Transverse colon (tissue), 3 donors: ENCODE results near the gene GPC2.

Experiments
- CTCF ChIP-seq, 5 experiments: fragments of 200-600 bp in 3 of 5; fragments of 450-650 bp in 2 of 5; sonication (generic) in 3 of 5; IDR thresholded peaks; 1 replicate in 2 of 5; 2 replicates in 3 of 5; pipeline ENCODE4 v1.5.1; 2016 to 2017; ENCODE audit warnings: antibody characterized with exemption in 5 of 5, inconsistent platforms in 3 of 5, mild to moderate bottlenecking in 2 of 5, moderate library complexity in 1 of 5
- EP300 ChIP-seq: sonication (generic); formaldehyde crosslinking; IDR thresholded peaks from one replicate; pipeline ENCODE4 v1.6.1; 2017; ENCODE audit warnings: antibody characterized with exemption, low read depth

- TF ChIP-seq CTCF (IDR thresholded peaks at IDR 0.05), result peak; percentile 28 to 41 (median 35)
- no peak for TF ChIP-seq EP300
These were observed 13.0 kb upstream of the GPC2 start for GRCh38 chr7:100190048-100190711.
